GM18861 (cell line): ENCODE measurements around the gene G6PC2.
"Not testable (repeated sequence)": the region's sequence is repeated elsewhere in the genome, so short reads cannot be mapped to it uniquely, and the experiment has no call there.

ENCODE experiments used
- ATAC-seq: cut with Tn5 transposase; IDR thresholded peaks from one replicate; pipeline ENCODE4 v1.9.1; 2021; ENCODE audit not compliant: unreplicated experiment

G6PC2 gene

GRCh38 chr2:168904358-168904757 lies 3.3 kb downstream of the G6PC2 start:
- no peak for ATAC-seq

- ATAC-seq, result no peak
These were observed 7.0 kb downstream of the G6PC2 start for GRCh38 chr2:168907940-168908662.

- no peak for ATAC-seq
These were observed 9.2 kb downstream of the G6PC2 start for GRCh38 chr2:168910330-168910729.

- no peak for ATAC-seq
These were observed 11.4 kb downstream of the G6PC2 start for GRCh38 chr2:168912466-168912865.

- ATAC-seq, result no peak
These were observed 11.8 kb downstream of the G6PC2 start for GRCh38 chr2:168912901-168913369.

GRCh38 chr2:168913495-168913894 lies 12.4 kb downstream of the G6PC2 start:
- no peak for ATAC-seq

- ATAC-seq, result no peak
These were observed 14.6 kb downstream of the G6PC2 start for GRCh38 chr2:168915441-168916330.

GRCh38 chr2:168916331-168916675 lies 15.2 kb downstream of the G6PC2 start:
- no peak for ATAC-seq

- ATAC-seq, result no peak
These were observed 19.5 kb downstream of the G6PC2 start for GRCh38 chr2:168920504-168921157.

- ATAC-seq, result no peak
These were observed 25.7 kb downstream of the G6PC2 start for GRCh38 chr2:168926621-168927386.

GRCh38 chr2:168928113-168928831 lies 27.2 kb downstream of the G6PC2 start:
- no peak for ATAC-seq

GRCh38 chr2:168929031-168929430 lies 27.9 kb downstream of the G6PC2 start:
- no peak for ATAC-seq

- no peak for ATAC-seq
These were observed 29.2 kb downstream of the G6PC2 start for GRCh38 chr2:168930242-168930641.

- not testable (repeated sequence) for ATAC-seq
These were observed 31.1 kb downstream of the G6PC2 start for GRCh38 chr2:168932174-168932573.

- ATAC-seq, result no peak
These were observed 33.7 kb downstream of the G6PC2 start for GRCh38 chr2:168934826-168935225.

- ATAC-seq, result no peak
These were observed 34.9 kb downstream of the G6PC2 start for GRCh38 chr2:168935810-168936581.

- no peak for ATAC-seq
These were observed 38.0 kb downstream of the G6PC2 start for GRCh38 chr2:168939061-168939460.

- ATAC-seq, result peak; percentile 57
These were observed 38.8 kb downstream of the G6PC2 start for GRCh38 chr2:168939918-168940317.

- ATAC-seq, result no peak
These were observed 40.2 kb downstream of the G6PC2 start for GRCh38 chr2:168941297-168941696.
